GM10266 (cell line): ENCODE measurements around the gene TTC39A.

Experiments
- DNase-seq: peaks from one replicate; pipeline ENCODE4 v3.0.0; 2012; ENCODE audit errors: extremely low spot score
- TF ChIP-seq, protein P1 (sequence below): IDR thresholded peaks from 2 replicates; pipeline ENCODE4 v1.5.1; 2012; ENCODE audit warnings: mild to moderate bottlenecking, low read depth; ENCODE audit not compliant: control insufficient read depth, insufficient read depth; ENCODE audit errors: missing control alignments

Gene TTC39A

DNA sequence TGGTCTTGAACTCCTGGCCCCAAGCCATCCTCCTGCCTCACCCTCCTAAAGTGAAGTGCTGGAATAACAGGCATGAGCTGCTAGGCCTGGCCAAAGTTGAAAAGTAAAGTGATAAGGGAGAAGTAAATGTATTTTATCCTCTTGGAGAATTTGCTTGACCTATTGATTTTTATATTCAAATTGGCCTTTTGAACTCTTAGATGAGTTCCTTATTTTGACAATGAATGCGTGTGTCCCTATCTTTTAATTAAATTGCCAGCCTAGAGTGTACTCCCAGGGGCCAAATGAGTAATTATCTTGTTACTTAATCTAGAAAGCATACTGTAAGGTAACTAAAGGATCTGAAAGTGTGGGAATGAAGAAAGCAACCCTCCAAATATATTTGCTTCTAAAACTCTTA, 82.9 kb downstream of the TTC39A start:
- TF ChIP-seq, protein P1, sequence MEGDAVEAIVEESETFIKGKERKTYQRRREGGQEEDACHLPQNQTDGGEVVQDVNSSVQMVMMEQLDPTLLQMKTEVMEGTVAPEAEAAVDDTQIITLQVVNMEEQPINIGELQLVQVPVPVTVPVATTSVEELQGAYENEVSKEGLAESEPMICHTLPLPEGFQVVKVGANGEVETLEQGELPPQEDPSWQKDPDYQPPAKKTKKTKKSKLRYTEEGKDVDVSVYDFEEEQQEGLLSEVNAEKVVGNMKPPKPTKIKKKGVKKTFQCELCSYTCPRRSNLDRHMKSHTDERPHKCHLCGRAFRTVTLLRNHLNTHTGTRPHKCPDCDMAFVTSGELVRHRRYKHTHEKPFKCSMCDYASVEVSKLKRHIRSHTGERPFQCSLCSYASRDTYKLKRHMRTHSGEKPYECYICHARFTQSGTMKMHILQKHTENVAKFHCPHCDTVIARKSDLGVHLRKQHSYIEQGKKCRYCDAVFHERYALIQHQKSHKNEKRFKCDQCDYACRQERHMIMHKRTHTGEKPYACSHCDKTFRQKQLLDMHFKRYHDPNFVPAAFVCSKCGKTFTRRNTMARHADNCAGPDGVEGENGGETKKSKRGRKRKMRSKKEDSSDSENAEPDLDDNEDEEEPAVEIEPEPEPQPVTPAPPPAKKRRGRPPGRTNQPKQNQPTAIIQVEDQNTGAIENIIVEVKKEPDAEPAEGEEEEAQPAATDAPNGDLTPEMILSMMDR = no peak
- DNase-seq = no peak

DNA sequence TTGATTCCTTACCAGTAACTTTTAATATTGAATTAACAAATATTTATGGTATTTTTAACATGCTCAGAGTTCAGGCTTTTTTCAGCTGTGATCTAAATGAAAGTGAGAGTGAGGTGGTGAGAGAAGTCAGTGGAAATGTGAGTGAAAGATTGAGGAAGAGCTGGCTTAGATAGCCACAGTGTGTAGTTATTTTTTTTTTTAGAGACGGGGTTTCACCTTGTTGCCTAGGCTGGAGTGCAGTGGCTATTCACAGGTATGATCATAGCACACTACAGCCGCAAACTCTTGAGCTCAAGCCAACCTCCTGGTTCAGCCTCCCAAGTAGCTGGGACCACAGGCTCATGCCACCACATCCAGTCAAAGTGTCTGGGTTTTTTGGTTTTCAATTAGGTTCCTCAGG, 83.3 kb downstream of the TTC39A start:
- peak; percentile 69 for DNase-seq
- TF ChIP-seq, protein P1 = no peak

DNA sequence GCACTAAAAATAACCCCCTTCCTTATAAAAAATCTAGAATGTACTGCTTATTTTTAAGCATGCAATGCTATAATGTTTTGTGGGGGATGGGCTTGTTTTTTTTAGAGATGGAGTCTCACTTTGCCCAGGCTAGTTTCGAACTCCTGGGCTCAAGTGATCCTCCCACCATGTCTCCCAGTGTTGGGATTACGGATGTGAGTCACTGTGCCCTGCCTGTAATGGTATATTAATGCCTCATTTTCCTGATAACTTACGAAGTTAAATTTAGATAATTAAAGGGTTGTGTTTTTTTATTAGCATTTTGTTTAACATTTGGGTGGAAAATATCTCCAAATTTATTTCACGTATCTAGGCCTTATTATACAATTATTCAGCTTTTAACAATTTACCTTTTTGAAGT, 87.8 kb downstream of the TTC39A start:
- DNase-seq = no peak
- TF ChIP-seq, protein P1 = no peak

DNA sequence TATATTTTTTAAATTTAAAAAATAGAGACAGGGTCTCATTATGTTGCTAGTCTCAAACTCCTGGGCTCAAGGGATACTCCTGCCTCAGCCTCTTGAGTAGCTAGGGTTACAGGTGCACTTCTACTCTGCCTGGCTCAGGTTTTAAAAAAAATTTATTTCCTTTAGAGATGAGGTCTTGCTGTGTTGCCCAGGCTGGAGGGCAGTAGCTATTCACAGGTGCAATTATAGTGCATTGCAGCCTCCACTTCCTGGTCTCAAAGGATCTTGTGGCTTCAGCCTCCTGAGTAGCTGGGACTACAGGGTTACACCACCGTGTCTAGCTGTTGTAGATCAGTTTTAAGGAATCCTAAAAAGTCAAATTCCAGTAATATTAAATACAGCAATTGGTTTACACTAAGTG, 89.2 kb downstream of the TTC39A start:
- DNase-seq = no peak
- TF ChIP-seq, protein P1 = no peak

DNA sequence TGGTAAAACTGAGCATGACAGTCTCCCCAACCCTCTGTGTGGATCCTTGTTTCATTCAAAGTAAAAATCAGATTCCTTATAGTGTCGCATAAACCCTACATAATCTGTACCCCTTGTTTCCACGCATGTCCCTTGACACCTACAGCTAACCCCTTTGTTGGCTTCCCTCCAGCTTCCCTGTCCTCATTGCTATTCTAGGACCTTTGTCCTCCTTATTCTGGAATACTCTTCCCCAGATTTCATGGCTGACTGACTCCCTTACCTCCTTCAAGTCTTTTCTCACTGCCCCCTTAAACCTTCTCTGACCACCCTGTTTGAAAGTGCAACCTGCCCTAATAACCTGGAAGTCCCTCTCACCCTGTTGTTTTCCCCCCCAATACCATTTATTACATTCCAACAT, 90.3 kb downstream of the TTC39A start:
- TF ChIP-seq, protein P1 = no peak
- no peak for DNase-seq

DNA sequence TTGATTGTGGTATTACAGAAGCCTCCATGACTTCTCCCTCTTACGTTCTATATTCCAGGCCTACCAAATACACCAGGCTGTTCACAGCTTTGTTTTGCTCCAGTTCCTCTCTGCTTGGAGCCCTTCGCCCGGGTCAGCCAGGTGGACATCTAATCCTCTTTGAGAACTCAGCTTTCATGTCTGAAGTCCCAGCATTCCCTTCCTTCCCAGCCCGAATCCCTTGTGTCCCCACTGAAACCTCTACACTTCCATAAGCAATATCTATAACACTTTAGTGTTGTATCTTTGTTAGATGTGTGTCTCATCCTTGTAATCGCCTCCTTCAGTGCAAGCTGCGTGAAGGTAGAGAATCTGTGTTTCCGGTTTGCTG, 92.3 kb downstream of the TTC39A start:
- TF ChIP-seq, protein P1 = no peak
- DNase-seq = no peak

DNA sequence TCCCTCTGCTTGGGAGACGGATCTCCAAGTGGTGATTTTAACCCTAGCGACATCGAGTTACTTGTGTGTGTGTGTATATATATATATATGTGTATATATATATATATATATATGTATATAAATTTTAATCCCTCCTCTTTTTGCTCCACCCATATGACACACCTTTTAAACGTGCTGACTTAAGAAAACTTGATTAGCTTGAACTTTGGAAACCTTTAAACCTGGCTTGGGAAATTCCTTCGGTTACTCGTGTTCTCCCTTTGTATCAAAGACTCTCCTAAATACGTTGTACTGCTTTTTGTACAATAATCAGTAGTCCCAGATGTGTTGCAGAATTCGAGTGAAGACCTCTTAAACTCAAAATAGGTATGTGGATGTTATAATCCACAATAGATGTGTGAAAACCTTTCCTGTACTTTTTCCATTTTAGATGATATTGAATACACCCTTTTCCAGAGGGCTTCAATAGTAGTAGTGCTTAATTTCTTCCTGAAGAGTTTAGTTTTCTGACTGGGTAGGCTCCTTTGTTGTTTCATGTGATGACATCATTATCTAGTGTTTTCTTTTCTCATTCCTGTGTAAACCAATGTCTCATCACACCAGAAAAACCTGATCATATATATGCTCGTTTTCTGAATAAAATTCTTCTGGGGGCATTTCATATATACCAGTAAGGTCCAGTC, 92.9 kb downstream of the TTC39A start:
- DNase-seq = no peak
- TF ChIP-seq, protein P1 = no peak
